Measurements from ENCODE around the gene RCBTB1.
"Not testable (repeated sequence)": the region's sequence is repeated elsewhere in the genome, so short reads cannot be mapped to it uniquely, and the experiment has no call there.

Gene RCBTB1

GRCh38 chr13:49585220-49586157 is at the start of gene RCBTB1:
TSS of gene RCBTB1 (minus strand) at chr13:49585558. CDS start at chr13:49567279, 18,279 bp downstream.
- DNase-seq: peak; percentile 80

GRCh38 chr13:49633710-49634109 is 48.4 kb upstream of the RCBTB1 start:
- DNase-seq: no peak

DNA sequence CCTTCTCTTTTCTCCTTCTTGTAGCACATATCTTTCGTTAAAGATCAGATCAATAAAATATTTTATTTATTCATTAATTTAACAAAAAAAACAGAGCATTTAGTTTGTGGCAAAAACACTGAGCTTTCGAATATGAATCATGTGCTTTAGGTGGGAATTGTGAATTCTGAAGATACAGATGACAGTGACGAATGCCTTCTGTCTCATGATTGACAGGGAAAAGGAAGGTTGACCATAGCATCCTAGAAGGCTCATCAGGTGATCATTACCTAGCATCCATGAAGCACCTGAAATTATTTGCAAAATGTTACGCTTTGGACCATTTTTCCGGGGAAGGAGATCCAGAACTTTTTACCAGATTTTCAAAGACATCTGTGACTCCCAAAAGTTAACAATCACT is 46.8 kb upstream of the RCBTB1 start:
- DNase-seq: no peak

DNA sequence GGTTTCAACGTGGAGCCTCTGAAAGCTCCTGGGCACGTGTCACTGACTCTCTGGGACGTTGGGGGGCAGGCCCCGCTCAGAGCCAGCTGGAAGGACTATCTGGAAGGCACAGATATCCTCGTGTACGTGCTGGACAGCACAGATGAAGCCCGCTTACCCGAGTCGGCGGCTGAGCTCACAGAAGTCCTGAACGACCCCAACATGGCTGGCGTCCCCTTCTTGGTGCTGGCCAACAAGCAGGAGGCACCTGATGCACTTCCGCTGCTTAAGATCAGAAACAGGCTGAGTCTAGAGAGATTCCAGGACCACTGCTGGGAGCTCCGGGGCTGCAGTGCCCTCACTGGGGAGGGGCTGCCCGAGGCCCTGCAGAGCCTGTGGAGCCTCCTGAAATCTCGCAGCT is 45.2 kb upstream of the RCBTB1 start:
- no peak for DNase-seq

GRCh38 chr13:49629947-49630346 is 44.6 kb upstream of the RCBTB1 start:
- no peak for DNase-seq

- DNase-seq: no peak
These were observed 44.0 kb upstream of the RCBTB1 start for GRCh38 chr13:49629196-49629938.

DNA sequence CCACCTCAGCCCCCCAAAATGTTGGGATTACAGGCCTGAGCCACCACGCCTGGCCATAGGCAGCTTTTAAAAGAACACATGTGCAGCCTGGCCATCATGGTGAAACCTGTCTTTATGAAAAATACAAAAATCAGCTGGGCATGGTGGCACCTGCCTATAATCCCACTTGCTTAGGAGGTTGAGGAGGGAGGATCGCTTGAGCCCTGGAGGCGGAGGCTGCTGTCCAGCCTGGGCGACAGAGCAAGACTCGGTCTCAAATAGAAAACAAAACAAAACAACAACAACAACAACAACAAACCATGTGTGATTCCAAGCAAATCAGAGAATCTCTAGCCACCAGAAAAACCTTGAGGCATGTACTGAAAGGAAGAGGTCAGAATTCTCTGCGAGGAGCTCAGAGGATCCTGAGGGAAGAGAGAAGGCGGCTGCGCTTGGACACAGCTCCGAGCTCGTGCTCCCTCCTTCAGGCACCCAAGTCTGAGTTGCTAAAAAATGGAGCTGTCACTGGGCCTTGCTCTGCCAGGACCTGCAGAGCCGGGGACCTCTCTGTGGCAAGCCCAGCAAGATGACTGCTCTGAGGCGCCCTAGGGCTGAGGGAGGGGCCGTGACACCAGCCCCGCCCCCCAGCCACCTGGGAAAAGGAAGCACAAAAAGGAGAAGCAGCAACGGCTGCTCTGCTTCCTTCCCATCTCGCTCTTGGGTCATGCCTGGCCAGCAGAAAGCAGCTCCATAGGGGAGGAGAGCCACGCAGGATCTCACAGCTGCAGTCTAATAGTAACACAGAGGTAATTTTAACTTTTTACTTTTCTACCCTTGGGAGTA is 42.7 kb upstream of the RCBTB1 start, which contains the start of gene ARL11:
ARL11 (plus strand) TSS at position 677 of the 822 bp plus-strand sequence. CDS start 1,941 bp downstream, outside the sequence.
- DNase-seq: no peak

DNA sequence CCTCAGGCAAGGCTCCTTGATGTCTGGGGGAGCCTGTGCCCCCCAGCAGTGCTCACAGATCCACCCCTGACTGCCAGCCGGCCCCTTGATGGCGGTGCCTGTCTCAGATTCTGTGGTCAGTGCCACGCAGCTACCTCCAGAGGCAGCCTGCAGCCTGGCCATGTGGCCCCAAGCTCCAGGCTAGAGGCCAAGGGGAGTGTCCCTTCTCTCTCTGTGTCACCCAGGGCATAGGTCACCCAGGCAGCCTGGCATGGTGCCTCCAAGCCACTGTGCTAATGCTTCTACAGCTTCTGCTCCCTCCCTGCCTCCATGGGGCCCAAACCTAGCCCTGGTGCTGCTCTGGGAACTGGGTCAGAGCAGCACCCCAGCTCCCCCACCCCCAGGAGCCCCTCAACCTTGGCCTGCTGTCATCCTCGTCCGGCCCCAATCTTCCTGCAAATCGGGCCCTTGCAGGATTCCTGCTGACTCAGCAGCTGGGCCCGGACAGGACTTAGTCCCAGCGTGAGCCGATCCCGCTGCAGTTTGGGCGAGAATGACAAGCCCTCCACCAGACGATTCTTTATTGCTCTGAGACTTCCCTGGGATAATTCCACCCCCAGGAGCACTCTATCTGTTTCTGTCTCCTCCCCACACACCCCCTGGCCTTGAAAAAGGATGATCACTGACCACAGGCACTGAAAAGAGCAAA is 40.2 kb upstream of the RCBTB1 start:
- no peak for DNase-seq

- no peak for DNase-seq
These were observed 38.9 kb upstream of the RCBTB1 start for GRCh38 chr13:49624229-49624628.

GRCh38 chr13:49622174-49622946 is 37.0 kb upstream of the RCBTB1 start:
- DNase-seq: no peak

GRCh38 chr13:49620170-49620621 is 34.8 kb upstream of the RCBTB1 start:
- no peak for DNase-seq

DNA sequence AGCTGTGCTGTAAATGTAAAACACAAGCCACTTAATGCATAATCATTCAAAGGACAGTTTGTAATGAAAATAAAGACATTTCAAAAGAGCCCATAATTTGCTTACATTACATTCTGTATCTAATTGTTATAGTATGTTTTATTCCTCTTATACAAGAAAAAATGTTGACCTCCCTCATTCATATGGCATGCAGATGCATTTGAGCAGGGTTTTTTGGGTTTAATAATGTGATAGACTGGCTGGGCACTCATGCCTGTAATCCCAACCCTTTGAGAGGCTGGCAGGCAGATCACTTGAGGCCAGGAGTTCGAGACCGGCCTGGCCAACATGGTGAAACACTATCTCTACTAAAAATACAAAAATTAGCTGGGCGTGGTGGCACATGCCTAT is 31.3 kb upstream of the RCBTB1 start:
- no peak for DNase-seq

DNA sequence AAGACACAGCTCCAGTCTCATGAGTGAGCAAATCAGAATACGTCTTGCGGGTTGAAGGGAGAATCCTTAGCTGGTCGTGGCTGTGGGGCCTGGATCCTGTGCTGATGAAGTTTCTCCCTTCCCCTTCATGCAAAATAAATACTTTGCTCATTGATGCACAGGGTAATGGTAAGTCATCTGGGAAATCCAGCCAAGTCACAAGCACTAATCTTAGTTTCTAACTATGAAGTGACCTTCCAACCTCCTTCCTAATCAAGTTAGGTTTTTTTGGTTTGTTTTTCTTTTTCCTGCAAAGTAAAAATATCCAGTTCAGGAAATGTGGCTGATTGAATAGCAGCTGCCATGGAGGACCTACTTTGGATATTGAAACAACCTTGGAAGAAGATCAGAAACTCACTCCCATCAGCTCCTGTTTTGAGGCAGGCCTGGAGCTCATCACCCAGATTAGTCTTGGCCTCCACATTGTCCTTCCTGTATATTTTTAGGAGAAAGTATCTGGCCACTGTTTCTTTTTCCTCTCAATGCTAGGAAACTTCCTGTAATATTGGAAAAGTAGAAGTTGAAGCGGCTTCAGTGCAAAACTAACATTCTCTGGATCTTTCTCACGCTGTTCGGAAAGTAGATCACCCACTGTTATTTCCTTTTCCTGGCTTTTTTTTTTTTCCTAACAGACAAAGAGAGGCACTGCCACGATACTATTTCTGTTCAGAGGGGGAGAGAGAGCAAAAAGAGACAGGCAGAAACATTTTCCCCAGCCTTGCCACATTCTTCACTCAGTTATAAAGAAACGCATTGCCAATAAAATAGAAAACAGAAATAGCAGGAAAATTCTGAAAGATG is 30.7 kb upstream of the RCBTB1 start:
- DNase-seq: no peak

- not testable (repeated sequence) for DNase-seq
These were observed 26.7 kb upstream of the RCBTB1 start for GRCh38 chr13:49612042-49612441.

- DNase-seq: no peak
These were observed 24.8 kb upstream of the RCBTB1 start for GRCh38 chr13:49610176-49610575.

DNA sequence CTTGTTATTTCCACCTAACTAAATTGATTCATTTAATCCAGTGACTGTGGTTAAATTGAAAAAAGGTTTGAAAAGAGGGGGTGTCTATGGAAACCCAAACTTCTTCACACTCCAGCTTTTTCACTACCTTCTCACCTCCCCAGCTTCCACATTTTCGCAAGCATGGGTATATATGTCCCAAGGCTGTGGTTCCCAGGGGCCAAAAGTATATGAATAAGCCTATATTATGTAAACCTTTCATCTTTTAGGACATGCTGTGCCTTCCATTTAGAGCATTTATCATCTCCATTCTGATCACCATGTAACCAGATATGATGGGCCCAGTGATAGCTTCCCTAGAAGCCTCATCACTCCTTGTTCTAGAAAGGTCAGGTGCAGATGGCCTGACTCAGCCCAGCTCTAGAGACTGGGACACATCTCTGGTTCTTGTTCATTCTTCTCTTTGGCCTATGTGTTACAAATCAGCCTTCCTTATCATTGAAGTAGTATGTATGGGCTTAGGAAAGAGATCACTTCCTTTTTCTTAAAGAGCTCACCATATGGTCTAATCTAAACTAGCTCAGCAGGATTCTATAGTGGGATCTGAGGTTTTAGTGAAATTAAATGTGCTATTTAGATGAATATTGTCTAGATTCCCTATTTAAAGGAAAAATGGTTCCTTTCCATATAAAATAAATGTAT is 23.4 kb upstream of the RCBTB1 start:
- no peak for DNase-seq

DNA sequence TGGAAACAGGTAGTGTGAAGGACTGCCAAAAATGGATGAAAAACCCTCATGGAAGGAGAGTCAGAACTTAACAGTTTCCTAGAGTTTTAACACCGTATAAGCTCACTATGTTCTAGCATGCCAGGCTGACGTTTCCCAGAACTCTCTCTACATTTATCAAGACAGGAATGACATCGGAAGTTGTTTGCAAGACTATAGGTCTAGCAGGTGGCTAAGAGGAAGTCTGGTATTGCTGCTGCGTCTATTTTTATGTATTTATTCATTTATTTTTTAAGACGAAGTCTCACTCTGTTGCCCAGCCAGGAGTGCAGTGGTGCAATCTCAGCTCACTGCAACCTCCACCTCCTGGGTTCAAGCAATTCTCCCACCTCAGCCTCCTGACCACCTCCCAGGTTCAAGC is 22.4 kb upstream of the RCBTB1 start:
- no peak for DNase-seq

DNA sequence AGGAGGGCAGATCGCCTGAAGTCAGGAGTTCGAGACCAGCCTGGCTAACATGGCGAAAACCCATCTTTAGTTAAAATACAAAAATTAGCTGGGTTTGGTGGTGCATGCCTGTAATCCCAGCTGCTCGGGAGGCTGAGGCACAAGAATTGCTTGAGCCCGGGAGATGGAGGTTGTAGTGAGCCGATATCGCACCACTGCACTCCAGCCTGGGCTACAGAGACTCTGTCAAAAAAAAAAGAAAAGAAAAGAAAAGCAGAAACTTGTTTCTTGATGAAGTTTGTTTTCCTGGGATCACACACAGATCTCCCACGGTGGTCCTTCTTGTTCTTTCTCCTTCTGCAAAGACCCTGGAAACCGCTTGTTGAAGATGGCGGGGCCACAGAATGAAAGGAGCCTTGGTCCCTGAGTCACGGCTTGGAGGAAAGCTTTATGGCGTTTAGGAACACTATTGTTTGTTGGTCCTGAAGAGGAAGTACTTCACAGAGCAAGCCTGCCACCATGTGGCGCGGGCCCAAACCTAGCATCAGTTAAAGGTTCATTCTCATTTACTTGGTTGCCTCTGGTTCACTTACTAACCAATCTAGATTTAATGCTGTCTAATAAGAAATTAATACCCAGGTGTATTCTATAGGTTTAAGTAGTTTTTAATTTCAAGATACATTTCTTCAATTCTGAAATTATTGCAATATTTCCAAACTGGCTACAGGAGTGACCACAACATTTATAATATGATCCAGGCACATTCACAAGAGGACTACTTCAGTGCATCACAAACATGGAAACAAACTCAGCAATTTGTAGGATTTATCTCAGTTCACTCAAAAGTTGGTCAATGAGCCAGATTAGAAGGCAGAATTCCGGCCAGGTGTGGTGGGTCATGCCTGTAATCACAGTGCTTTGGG is 21.6 kb upstream of the RCBTB1 start:
- DNase-seq: peak; percentile 84

DNA sequence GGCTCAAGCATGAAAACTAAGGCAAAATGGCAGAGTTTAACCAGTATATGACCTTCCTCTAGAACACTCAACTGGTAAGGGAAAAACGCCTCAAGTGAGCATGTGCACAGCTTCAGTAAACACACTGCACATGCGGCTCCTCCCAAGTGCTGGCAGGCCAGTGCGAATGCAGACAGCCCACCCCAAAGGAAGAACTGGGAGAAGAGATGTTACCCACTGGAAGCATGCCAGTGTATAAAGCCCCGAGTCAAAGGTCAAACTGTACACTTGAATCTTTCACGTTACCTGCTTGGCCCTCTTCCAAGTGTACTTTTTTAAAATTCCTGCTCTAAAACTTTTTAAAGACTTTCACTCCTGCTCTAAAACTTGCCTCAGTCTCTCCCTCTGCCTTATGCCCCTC is 19.2 kb upstream of the RCBTB1 start:
- no peak for DNase-seq
